Esophagus squamous epithelium (tissue), 5 donors: Measurements from ENCODE around the gene MINDY1. TPM values are rescaled to one million over a fixed set of nuclear protein-coding genes. Genes with fewer than 3 reads are reported as not detected.

ENCODE experiments used
- DNase-seq: peaks from one replicate; lab custom pipeline; 2025; lab: John Stamatoyannopoulos, UW
- H3K27ac ChIP-seq, 4 donors: fragments of 200-600 bp; sonication (generic); one replicate each; pipeline ENCODE4 v1.5.1; 2016 to 2019; ENCODE audit warnings: mild to moderate bottlenecking in 1 of 4
- H3K27me3 ChIP-seq, 4 donors: fragments of 200-600 bp; sonication (generic); 1 replicate in 3 of 4; 2 replicates in 1 of 4; pipeline versions ENCODE4 v1.5.1 to v1.6.0; 2017 to 2021; ENCODE audit warnings: antibody characterized with exemption in 1 of 4
- H3K36me3 ChIP-seq, 3 donors: fragments of 200-600 bp; sonication (generic); one replicate each; pipeline ENCODE4 v1.5.1; 2016 to 2019
- H3K4me1 ChIP-seq, 3 donors: fragments of 200-600 bp; sonication (generic); one replicate each; pipeline ENCODE4 v1.5.1; 2017 to 2019
- H3K4me3 ChIP-seq, 4 donors: fragments of 200-600 bp; sonication (generic); 1 replicate in 3 of 4; 2 replicates in 1 of 4; pipeline ENCODE4 v1.5.1; 2016 to 2019; ENCODE audit warnings: mild to moderate bottlenecking in 2 of 4, moderate library complexity in 1 of 4
- H3K9me3 ChIP-seq, 3 donors: fragments of 200-600 bp; sonication (generic); one replicate each; pipeline ENCODE4 v1.5.1; 2016 to 2019
- CTCF ChIP-seq, 6 experiments: fragments of 450-650 bp in 4 of 6; fragments of 200-600 bp in 2 of 6; sonication (generic) in 2 of 6; IDR thresholded peaks; one replicate each; pipeline ENCODE4 v1.5.1; 2016 to 2019; ENCODE audit warnings: antibody characterized with exemption in 6 of 6, mild to moderate bottlenecking in 4 of 6, moderate library complexity in 4 of 6
- POLR2A ChIP-seq, 4 donors: fragments of 450-650 bp; IDR thresholded peaks; one replicate each; pipeline ENCODE4 v1.6.1; 2017; ENCODE audit warnings: antibody characterized with exemption in 4 of 4, mild to moderate bottlenecking in 4 of 4, moderate library complexity in 3 of 4
- WGBS, 2 donors: methylation state at CpG; one replicate each; pipeline ENCODE4 v1.1.5; 2018; 5-methylcytosine and 5-hydroxymethylcytosine counted together
- intact Hi-C: fragments of 100-400 bp; cut with DNase I; formaldehyde crosslinking; loops from one replicate; pipeline ENCODE4 v1.15.0; 2022
- total RNA-seq, 4 donors: library from RNA; depleted of rRNA; stranded (reverse); fragments of >200 nt; gene quantifications; one replicate each; pipeline ENCODE4 v1.1.0, GENCODE V29; 2016
- donor health status: DM: yes; HTN: yes; CAD: no.

MINDY1 gene
- total RNA-seq, 4 donors from 2014 or later: 25.4 to 52.5 (median 37.1) TPM

GRCh38 chr1:150973258-150973835, 33.4 kb downstream of the MINDY1 start:
- no peak for DNase-seq
- 14 to 20% methylated on average over 10 to 11 of the region's 15 CpGs for WGBS, 2 donors
- Histone ChIP-seq H3K27me3 (no peaks in the 10 kb centered on the region), H3K36me3 (peaks cover under 1 to 6% (median 6%) of the 10 kb centered on the region in 3 donors), H3K27ac (peak overlapping the region; percentile 86 to 96 (median 94)), H3K4me1 (peaks cover 36 to 79% (median 56%) of the 10 kb centered on the region in 3 donors), H3K4me3 (peak overlapping the region; percentile 74 to 88 (median 84)), H3K9me3 (no peaks in the 10 kb centered on the region)
- intact Hi-C loops: no loop called here
- no peak for TF ChIP-seq POLR2A (IDR thresholded peaks at IDR 0.05)
- TF ChIP-seq CTCF (IDR thresholded peaks at IDR 0.05): no peak

GRCh38 chr1:150972417-150972940, 34.2 kb downstream of the MINDY1 start:
- no peak for DNase-seq
- H3K27ac ChIP-seq: peak overlapping the region; percentile 7 to 96 (median 94)
- no peak for TF ChIP-seq CTCF (IDR thresholded peaks at IDR 0.05)
- no peak for TF ChIP-seq POLR2A (IDR thresholded peaks at IDR 0.05)
- 38 to 66% methylated on average over 4 of the region's 4 CpGs for WGBS, 2 donors
- no peaks in the 10 kb centered on the region for H3K27me3 ChIP-seq
- H3K4me3 ChIP-seq: peak overlapping the region in 3 of 4 donors; percentile 83 to 88 (median 84)
- no peaks in the 10 kb centered on the region for H3K9me3 ChIP-seq
- peaks cover 35 to 70% (median 48%) of the 10 kb centered on the region in 3 donors for H3K4me1 ChIP-seq
- peaks cover 9 to 15% (median 13%) of the 10 kb centered on the region in 3 donors for H3K36me3 ChIP-seq
- intact Hi-C loops: no loop called here

GRCh38 chr1:150971583-150972416, 34.9 kb downstream of the MINDY1 start:
- intact Hi-C loops: no loop called here
- Histone ChIP-seq H3K27ac (peak overlapping the region; percentile 7 to 96 (median 94)), H3K27me3 (no peaks in the 10 kb centered on the region), H3K36me3 (peaks cover 16 to 22% (median 20%) of the 10 kb centered on the region in 3 donors), H3K4me3 (peak overlapping the region in 2 of 4 donors; percentile 83 to 88), H3K4me1 (peaks cover 28 to 64% (median 41%) of the 10 kb centered on the region in 3 donors), H3K9me3 (no peaks in the 10 kb centered on the region)
- WGBS, 2 donors: 81 to 85% methylated on average over 2 to 3 of the region's 6 CpGs
- TF ChIP-seq CTCF (IDR thresholded peaks at IDR 0.05) (no peak), POLR2A (IDR thresholded peaks at IDR 0.05) (no peak)
- no peak for DNase-seq

GRCh38 chr1:150970808-150971582, 35.7 kb downstream of the MINDY1 start:
- H3K27ac ChIP-seq: peak overlapping the region in 3 of 4 donors; percentile 91 to 96 (median 96)
- DNase-seq: no peak
- H3K9me3 ChIP-seq: no peaks in the 10 kb centered on the region
- no peaks in the 10 kb centered on the region for H3K27me3 ChIP-seq
- peak overlapping the region in 2 of 4 donors; percentile 83 to 88 for H3K4me3 ChIP-seq
- WGBS, 2 donors: 58 to 68% methylated on average over 8 to 10 of the region's 11 CpGs
- TF ChIP-seq CTCF (IDR thresholded peaks at IDR 0.05): no peak
- TF ChIP-seq POLR2A (IDR thresholded peaks at IDR 0.05): peak in 1 of 4 donors; percentile 17
- intact Hi-C loops: no loop called here
- H3K36me3 ChIP-seq: peaks cover 24 to 30% (median 27%) of the 10 kb centered on the region in 3 donors
- H3K4me1 ChIP-seq: peaks cover 27 to 56% (median 40%) of the 10 kb centered on the region in 3 donors
